H1 (cell line): ENCODE results near the gene CAMSAP3. TPM values are rescaled to one million over a fixed set of nuclear protein-coding genes. Genes with fewer than 3 reads are reported as not detected.

Experiments
- CTCF ChIA-PET: fragments of 300-600 bp; sonication (Branson Sonifier 250); formaldehyde crosslinking; loops from one replicate; lab custom pipeline; 2021; ENCODE audit not compliant: partially characterized antibody; lab: Charles Lee
- POLR2A ChIA-PET: fragments of 300-600 bp; sonication (Branson Sonifier 250); formaldehyde crosslinking; loops from one replicate; lab custom pipeline; 2021; ENCODE audit warnings: inconsistent platforms; ENCODE audit not compliant: partially characterized antibody; lab: Charles Lee
- DNase-seq, 2 experiments: peaks; one replicate each; pipeline versions ENCODE4 v3.0.0 to v3.0.0-alpha.2; 2010 to 2022; ENCODE audit warnings: low spot score in 2 of 2, low read depth in 1 of 2, mixed read lengths in 1 of 2
- FAIRE-seq: peaks from 2 replicates; lab custom pipeline; 2011; peaks lifted over from hg19 to GRCh38; lab: Jason Lieb, UNC
- H2AFZ ChIP-seq: 2 replicates; pipeline ENCODE4 v1.8.1; 2012; ENCODE audit warnings: low read length, inconsistent platforms
- H2AK5ac ChIP-seq: 2 replicates; pipeline ENCODE4 v1.6.1; 2013; ENCODE audit warnings: low read depth, low read length
- H2BK120ac ChIP-seq: replicated peaks from 2 replicates; pipeline ENCODE3; 2013; ENCODE audit warnings: low read depth, low read length, inconsistent platforms
- H2BK12ac ChIP-seq: 2 replicates; pipeline ENCODE4 v1.6.1; 2013; ENCODE audit warnings: low read depth, low read length
- H2BK15ac ChIP-seq: 2 replicates; pipeline ENCODE4 v1.6.1; 2013; ENCODE audit warnings: low read length
- H2BK20ac ChIP-seq: 2 replicates; pipeline ENCODE4 v1.6.1; 2013; ENCODE audit warnings: low read length
- H2BK5ac ChIP-seq: 2 replicates; pipeline ENCODE4 v1.6.1; 2013; ENCODE audit warnings: low read depth, low read length
- H3K14ac ChIP-seq: 2 replicates; pipeline ENCODE4 v1.6.1; 2013; ENCODE audit warnings: inconsistent platforms; ENCODE audit not compliant: insufficient read length
- H3K18ac ChIP-seq: 2 replicates; pipeline ENCODE4 v1.6.1; 2013; ENCODE audit warnings: low read length; ENCODE audit errors: extremely low read depth
- H3K23ac ChIP-seq: 2 replicates; pipeline ENCODE4 v1.6.1; 2013; ENCODE audit warnings: inconsistent platforms; ENCODE audit not compliant: insufficient read length
- H3K23me2 ChIP-seq: 2 replicates; pipeline ENCODE4 v1.6.1; 2013; ENCODE audit warnings: low read depth, low read length
- H3K27ac ChIP-seq: 2 replicates; pipeline ENCODE4 v1.6.1; 2011; ENCODE audit warnings: low read depth, low read length, inconsistent platforms
- H3K27me3 ChIP-seq, 4 experiments: replicated peaks in 1 of 4; 1 replicate in 1 of 4; 2 replicates in 3 of 4; pipeline versions ENCODE4 v1.6.1 to v1.8.1; 2011 to 2013; ENCODE audit warnings: low read length in 3 of 4, mild to moderate bottlenecking in 3 of 4, inconsistent platforms in 2 of 4, mixed read lengths in 2 of 4, moderate library complexity in 1 of 4; ENCODE audit not compliant: control insufficient read depth in 3 of 4, insufficient read depth in 3 of 4; ENCODE audit errors: extremely low read depth in 1 of 4
- H3K36me3 ChIP-seq, 4 experiments: 2 replicates each; pipeline versions ENCODE4 v1.6.1 to v1.8.1; 2011 to 2013; ENCODE audit warnings: mild to moderate bottlenecking in 4 of 4, low read length in 3 of 4, moderate library complexity in 2 of 4, control low read depth in 1 of 4, inconsistent platforms in 1 of 4; ENCODE audit not compliant: insufficient read depth in 4 of 4, control insufficient read depth in 2 of 4
- H3K4ac ChIP-seq: replicated peaks from 2 replicates; pipeline ENCODE3; 2013; ENCODE audit warnings: low read length, low read depth, mixed read lengths, inconsistent platforms; ENCODE audit not compliant: insufficient read length
- H3K4me1 ChIP-seq, 4 experiments: replicated peaks in 1 of 4; 1 replicate in 1 of 4; 2 replicates in 3 of 4; pipeline versions ENCODE4 v1.6.1 to v1.8.1; 2011 to 2013; ENCODE audit warnings: low read length in 3 of 4, inconsistent platforms in 2 of 4, mixed read lengths in 1 of 4; ENCODE audit not compliant: insufficient read depth in 4 of 4, control insufficient read depth in 3 of 4
- H3K4me2 ChIP-seq, 2 experiments: 2 replicates each; pipeline versions ENCODE4 v1.6.1 to v1.8.1; 2011 to 2013; ENCODE audit warnings: low read depth in 2 of 2, low read length in 2 of 2, control low read depth in 1 of 2, inconsistent platforms in 1 of 2, mild to moderate bottlenecking in 1 of 2; ENCODE audit not compliant: insufficient read depth in 1 of 2
- H3K4me3 ChIP-seq, 4 experiments: fragments of 200-600, 300-600 bp in 1 of 4; sonication (generic), shearing (Covaris generic), sonication (Bioruptor Twin) in 1 of 4; 2 replicates each; pipeline versions ENCODE4 v1.5.1 to v1.8.1; 2011 to 2016; ENCODE audit warnings: low read length in 4 of 4, low read depth in 3 of 4, control low read depth in 2 of 4, inconsistent platforms in 2 of 4, mild to moderate bottlenecking in 2 of 4, mixed read lengths in 1 of 4, moderate library complexity in 1 of 4; ENCODE audit not compliant: insufficient read depth in 2 of 4; ENCODE audit errors: extremely low read depth in 1 of 4
- H3K56ac ChIP-seq: replicated peaks from 2 replicates; pipeline ENCODE3; 2013; ENCODE audit warnings: low read depth, mild to moderate bottlenecking, mixed read lengths, low read length, inconsistent platforms; ENCODE audit not compliant: insufficient read length
- H3K79me1 ChIP-seq: 2 replicates; pipeline ENCODE4 v1.6.1; 2013; ENCODE audit warnings: low read depth, low read length, control low read depth
- H3K79me2 ChIP-seq, 2 experiments: 2 replicates each; pipeline versions ENCODE4 v1.6.1 to v1.8.1; 2012 to 2013; ENCODE audit warnings: low read length in 2 of 2, mild to moderate bottlenecking in 2 of 2, inconsistent platforms in 1 of 2; ENCODE audit not compliant: insufficient read depth in 2 of 2, control insufficient read depth in 1 of 2
- H3K9ac ChIP-seq, 4 experiments: replicated peaks in 1 of 4; 1 replicate in 1 of 4; 2 replicates in 3 of 4; pipeline versions ENCODE4 v1.6.1 to v1.8.1; 2011 to 2013; ENCODE audit warnings: low read depth in 3 of 4, low read length in 3 of 4, control low read depth in 2 of 4, mild to moderate bottlenecking in 2 of 4, moderate library complexity in 2 of 4, inconsistent platforms in 1 of 4; ENCODE audit errors: extremely low read depth in 1 of 4
- H3K9me3 ChIP-seq, 2 experiments: 2 replicates each; pipeline versions ENCODE4 v1.6.1 to v1.8.1; 2012 to 2013; ENCODE audit warnings: mild to moderate bottlenecking in 2 of 2, moderate library complexity in 2 of 2, control low read depth in 1 of 2, inconsistent platforms in 1 of 2, low read depth in 1 of 2, low read length in 1 of 2, mixed read lengths in 1 of 2; ENCODE audit not compliant: insufficient read depth in 2 of 2
- H4K20me1 ChIP-seq, 2 experiments: replicated peaks in 1 of 2; 2 replicates each; pipeline versions ENCODE3 to v1.8.1; 2011 to 2013; ENCODE audit warnings: inconsistent platforms in 2 of 2, low read length in 2 of 2, mild to moderate bottlenecking in 1 of 2; ENCODE audit not compliant: insufficient read depth in 2 of 2, control insufficient read depth in 1 of 2
- H4K5ac ChIP-seq: 2 replicates; pipeline ENCODE4 v1.6.1; 2013; ENCODE audit warnings: low read length, low read depth, mixed read lengths, inconsistent platforms; ENCODE audit not compliant: insufficient read length
- H4K8ac ChIP-seq: 2 replicates; pipeline ENCODE4 v1.8.0; 2013; ENCODE audit warnings: mild to moderate bottlenecking, moderate library complexity, low read length, inconsistent platforms; ENCODE audit not compliant: insufficient read depth; ENCODE audit errors: extremely low read depth
- H4K91ac ChIP-seq: replicated peaks from 2 replicates; pipeline ENCODE3; 2013; ENCODE audit warnings: low read length, mixed read lengths, inconsistent platforms; ENCODE audit not compliant: insufficient read length
- CBX5 ChIP-seq: fragments of 300-800, 300-1000 bp; sonication (generic); IDR thresholded peaks from 2 replicates; pipeline ENCODE4 v1.7.1; 2016; ENCODE audit warnings: antibody characterized with exemption, low read length, low read depth
- CHD1 ChIP-seq: IDR thresholded peaks from 2 replicates; pipeline ENCODE4 v1.6.1; 2012; ENCODE audit warnings: low read depth, low read length, improper control_type of control experiment
- EGR1 ChIP-seq: IDR thresholded peaks from 2 replicates; pipeline ENCODE4 v1.6.1; 2011; ENCODE audit warnings: low read depth, low read length, borderline replicate concordance
- FOSL1 ChIP-seq: IDR thresholded peaks from 2 replicates; pipeline ENCODE4 v1.6.1; 2011; ENCODE audit warnings: mild to moderate bottlenecking, low read depth, low read length, moderate library complexity; ENCODE audit not compliant: insufficient read depth
- HDAC2 ChIP-seq, 2 experiments: fragments of 300-600 bp in 1 of 2; sonication (generic) in 1 of 2; IDR thresholded peaks; 2 replicates each; pipeline ENCODE4 v1.6.1; 2011 to 2012; ENCODE audit warnings: low read depth in 2 of 2, low read length in 2 of 2, mild to moderate bottlenecking in 2 of 2, moderate library complexity in 2 of 2, borderline replicate concordance in 1 of 2, inconsistent platforms in 1 of 2
- RFX5 ChIP-seq: IDR thresholded peaks from 2 replicates; pipeline ENCODE4 v1.6.1; 2011; ENCODE audit warnings: low read depth, low read length, improper control_type of control experiment, borderline replicate concordance
- RNF2 ChIP-seq: fragments of 200-900, 300-1000 bp; sonication (generic); IDR thresholded peaks from 2 replicates; pipeline ENCODE4 v1.7.1; 2016; ENCODE audit warnings: borderline replicate concordance, low read depth, mild to moderate bottlenecking, antibody characterized with exemption, low read length; ENCODE audit not compliant: poor library complexity, severe bottlenecking; ENCODE audit errors: missing control alignments
- WGBS, 2 experiments: shearing (Covaris generic) in 1 of 2; methylation state at CpG; one replicate each; pipeline versions ENCODE4 v1.1.6 to v1.1.7; 2013 to 2015; ENCODE audit warnings: low lambda C conversion rate in 2 of 2, mixed read lengths in 2 of 2, inconsistent platforms in 1 of 2, low coverage in 1 of 2, missing lambda C conversion rate in 1 of 2; ENCODE audit not compliant: insufficient replicate concordance in 2 of 2, insufficient coverage in 1 of 2, insufficient read length in 1 of 2; ENCODE audit errors: extremely low coverage in 1 of 2, missing lambda C conversion rate in 1 of 2; 5-methylcytosine and 5-hydroxymethylcytosine counted together
- polyA plus RNA-seq, 7 experiments: library from polyadenylated mRNA; depleted of rRNA in 3 of 7; stranded (reverse) in 5 of 7; unstranded in 2 of 7; fragments of >200 nt in 5 of 7; fragments of 200-250 nt in 2 of 7; gene quantifications; 1 replicate in 5 of 7; 2 replicates in 1 of 7; 4 replicates in 1 of 7; pipeline versions ENCODE4 v1.2.1 to v1.2.3, GENCODE V29; 2011 to 2013; ENCODE audit warnings: missing spikeins in 2 of 7, mixed read lengths in 2 of 7
- total RNA-seq: library from RNA; stranded (reverse); fragmentation: NEBNext Ultra II Directional; extraction: Animal tissue kit (Norgen Biotek cat#: 25700); gene quantifications from 2 replicates; pipeline ENCODE4 v1.2.1, GENCODE V29; 2021
- TF ChIP-seq, protein P1 (sequence below), 3 experiments: IDR thresholded peaks; 1 replicate in 2 of 3; 2 replicates in 1 of 3; pipeline versions ENCODE4 v1.5.1 to v1.6.1; 2011; ENCODE audit warnings: low read length in 3 of 3, mild to moderate bottlenecking in 3 of 3, inconsistent platforms in 2 of 3, low read depth in 1 of 3, moderate library complexity in 1 of 3; ENCODE audit not compliant: insufficient read depth in 1 of 3; ENCODE audit errors: control extremely low read depth in 1 of 3
- TF ChIP-seq, protein P2 (sequence below): IDR thresholded peaks from 2 replicates; pipeline ENCODE4 v1.6.1; 2012; ENCODE audit warnings: inconsistent platforms

The CAMSAP3 gene
- total and polyA plus RNA-seq, 2 of the 8 experiments (the other 6 are each of a cell fraction or from before 2014, with no cell fraction given): 11.4 to 30.4 TPM

DNA sequence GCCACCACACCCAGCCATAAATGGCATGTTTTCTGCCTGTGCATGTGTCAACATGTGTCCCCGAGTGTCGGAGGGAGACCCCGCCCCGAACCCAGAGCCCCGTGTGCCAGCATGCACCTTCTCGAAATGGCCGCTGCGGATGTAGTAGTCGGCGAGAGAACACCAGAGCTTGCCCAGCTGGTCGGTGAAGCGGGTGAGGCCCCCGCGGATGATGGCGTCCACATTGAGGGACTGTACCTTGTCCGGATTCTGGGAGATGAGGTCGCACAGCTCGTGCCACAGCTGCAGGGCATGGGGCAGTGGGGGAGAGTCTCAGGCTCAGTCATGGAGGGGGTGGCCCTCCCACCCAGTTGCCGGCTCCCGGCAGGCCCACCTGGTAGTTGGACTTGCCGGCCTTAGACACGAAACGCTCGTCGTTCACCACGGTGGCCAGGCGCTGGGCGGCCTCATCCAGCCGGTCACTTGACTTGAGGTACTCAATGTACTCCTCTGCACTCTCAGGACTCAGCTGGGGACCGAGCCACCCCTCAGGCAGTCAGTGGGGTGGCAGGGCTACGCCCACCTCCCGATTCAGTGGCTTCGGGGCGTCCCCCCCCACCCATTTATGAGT is 30.2 kb downstream of the CAMSAP3 start:
- Histone ChIP-seq H4K5ac (no peak overlapping the region), H2AK5ac (no peak overlapping the region), H3K9ac (no peak overlapping the region), H4K20me1 (peaks cover 4 to 22% of the 10 kb centered on the region in 2 experiments), H2BK20ac (no peak overlapping the region), H3K9me3 (no peaks in the 10 kb centered on the region), H3K4me1 (peaks cover 0 to 10% (median 3%) of the 10 kb centered on the region in 4 experiments; a peak in 4 of 7 replicates), H3K14ac (no peak overlapping the region), H3K79me1 (peaks cover 31% of the 10 kb centered on the region), H3K4me3 (no peak overlapping the region), H3K23me2 (peaks cover 14% of the 10 kb centered on the region), H3K27me3 (no peaks in the 10 kb centered on the region), H3K23ac (no peak overlapping the region), H2BK12ac (no peak overlapping the region), H3K56ac (no peak overlapping the region), H3K27ac (no peak overlapping the region), H3K4me2 (no peak overlapping the region), H3K18ac (no peak overlapping the region), H2BK120ac (no peak overlapping the region), H3K4ac (no peak overlapping the region), H2AFZ (no peak overlapping the region), H3K79me2 (peaks cover 10 to 44% of the 10 kb centered on the region in 2 experiments; a peak in 3 of 4 replicates), H4K8ac (no peak overlapping the region), H2BK5ac (no peak overlapping the region), H3K36me3 (peaks cover 8 to 25% (median 20%) of the 10 kb centered on the region in 4 experiments; a peak in 5 of 8 replicates), H2BK15ac (no peak overlapping the region), H4K91ac (no peak overlapping the region)
- POLR2A ChIA-PET: interaction anchor here (1.1 to 6.4 kb wide), 3 partner anchors 8 to 20 kb away, joined by 3 to 34 read pairs (median 4); partner anchors contain the start of gene PCP2
- FAIRE-seq (no peak), DNase-seq (no peak)
- 97% methylated on average over 30 of the region's 34 CpGs; no CpG with 5 or more reads in 1 of the 2 experiments for WGBS, 2 experiments
- CTCF ChIA-PET: interaction anchor here (0.7 to 2.7 kb wide), 3 partner anchors 15 to 262 kb away, joined by 3 to 6 read pairs (median 5); no protein-coding TSS in a partner anchor
- no peak for TF ChIP-seq RNF2
- no peak for TF ChIP-seq RFX5
- TF ChIP-seq EGR1: no peak
- TF ChIP-seq, protein P1, sequence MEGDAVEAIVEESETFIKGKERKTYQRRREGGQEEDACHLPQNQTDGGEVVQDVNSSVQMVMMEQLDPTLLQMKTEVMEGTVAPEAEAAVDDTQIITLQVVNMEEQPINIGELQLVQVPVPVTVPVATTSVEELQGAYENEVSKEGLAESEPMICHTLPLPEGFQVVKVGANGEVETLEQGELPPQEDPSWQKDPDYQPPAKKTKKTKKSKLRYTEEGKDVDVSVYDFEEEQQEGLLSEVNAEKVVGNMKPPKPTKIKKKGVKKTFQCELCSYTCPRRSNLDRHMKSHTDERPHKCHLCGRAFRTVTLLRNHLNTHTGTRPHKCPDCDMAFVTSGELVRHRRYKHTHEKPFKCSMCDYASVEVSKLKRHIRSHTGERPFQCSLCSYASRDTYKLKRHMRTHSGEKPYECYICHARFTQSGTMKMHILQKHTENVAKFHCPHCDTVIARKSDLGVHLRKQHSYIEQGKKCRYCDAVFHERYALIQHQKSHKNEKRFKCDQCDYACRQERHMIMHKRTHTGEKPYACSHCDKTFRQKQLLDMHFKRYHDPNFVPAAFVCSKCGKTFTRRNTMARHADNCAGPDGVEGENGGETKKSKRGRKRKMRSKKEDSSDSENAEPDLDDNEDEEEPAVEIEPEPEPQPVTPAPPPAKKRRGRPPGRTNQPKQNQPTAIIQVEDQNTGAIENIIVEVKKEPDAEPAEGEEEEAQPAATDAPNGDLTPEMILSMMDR (IDR thresholded peaks at IDR 0.05; ENCODE audit: control extremely low read depth in 1 of 3, insufficient read depth in 1 of 3, low read depth in 1 of 3, low read length in 3 of 3): no peak
- TF ChIP-seq, protein P2, sequence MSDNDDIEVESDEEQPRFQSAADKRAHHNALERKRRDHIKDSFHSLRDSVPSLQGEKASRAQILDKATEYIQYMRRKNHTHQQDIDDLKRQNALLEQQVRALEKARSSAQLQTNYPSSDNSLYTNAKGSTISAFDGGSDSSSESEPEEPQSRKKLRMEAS: no peak
- TF ChIP-seq HDAC2 (IDR thresholded peaks at IDR 0.05; ENCODE audit: borderline replicate concordance in 1 of 2, low read depth in 2 of 2, low read length in 2 of 2): no peak
- TF ChIP-seq CHD1: no peak
- no peak for TF ChIP-seq FOSL1
- no peak for TF ChIP-seq CBX5
